Mesenchymal stem cell (in vitro differentiated cells and primary cell): ENCODE results near the gene ITGA11.

ENCODE experiments used
- DNase-seq: peaks from one replicate; pipeline ENCODE4 v3.0.0-alpha.2; 2013
- H2AFZ ChIP-seq: one replicate; pipeline ENCODE4 v1.6.1; 2013; ENCODE audit warnings: low read depth, mild to moderate bottlenecking, control low read depth, inconsistent platforms, low read length, moderate library complexity
- H2AK5ac ChIP-seq: 2 replicates; pipeline ENCODE4 v1.6.1; 2013; ENCODE audit warnings: low read length, moderate library complexity, mild to moderate bottlenecking, inconsistent platforms; ENCODE audit not compliant: severe bottlenecking
- H2BK120ac ChIP-seq: one replicate; pipeline ENCODE4 v1.6.1; 2013; ENCODE audit warnings: low read depth, mild to moderate bottlenecking, inconsistent platforms, low read length, moderate library complexity
- H2BK12ac ChIP-seq, 2 experiments: one replicate each; pipeline ENCODE4 v1.6.1; 2013; ENCODE audit warnings: inconsistent platforms in 2 of 2, low read length in 2 of 2, mild to moderate bottlenecking in 2 of 2, moderate library complexity in 2 of 2, control low read depth in 1 of 2
- H2BK15ac ChIP-seq: one replicate; pipeline ENCODE4 v1.6.1; 2013; ENCODE audit warnings: mild to moderate bottlenecking, low read depth, inconsistent platforms; ENCODE audit not compliant: poor library complexity, severe bottlenecking
- H2BK5ac ChIP-seq: 2 replicates; pipeline ENCODE4 v1.6.1; 2013; ENCODE audit warnings: low read depth, mild to moderate bottlenecking, low read length, control low read depth, inconsistent platforms; ENCODE audit not compliant: poor library complexity, severe bottlenecking
- H3K14ac ChIP-seq, 2 experiments: one replicate each; pipeline ENCODE4 v1.6.1; 2013; ENCODE audit warnings: inconsistent platforms in 2 of 2, low read length in 2 of 2, control low read depth in 1 of 2, mild to moderate bottlenecking in 1 of 2, moderate library complexity in 1 of 2
- H3K18ac ChIP-seq, 2 experiments: one replicate each; pipeline ENCODE4 v1.6.1; 2013; ENCODE audit warnings: inconsistent platforms in 2 of 2, low read length in 2 of 2, control low read depth in 1 of 2, low read depth in 1 of 2, mild to moderate bottlenecking in 1 of 2
- H3K23ac ChIP-seq, 2 experiments: one replicate each; pipeline ENCODE4 v1.6.1; 2013; ENCODE audit warnings: inconsistent platforms in 2 of 2, low read length in 2 of 2, mild to moderate bottlenecking in 2 of 2, moderate library complexity in 2 of 2, control low read depth in 1 of 2
- H3K27ac ChIP-seq: 2 replicates; pipeline ENCODE4 v1.5.1; 2013; ENCODE audit warnings: mild to moderate bottlenecking, moderate library complexity, low read length, control low read depth, inconsistent platforms; ENCODE audit not compliant: poor library complexity, severe bottlenecking
- H3K27me3 ChIP-seq, 2 experiments: 2 replicates each; pipeline versions ENCODE4 v1.6.1 to v1.7.0; 2013; ENCODE audit warnings: low read length in 2 of 2, mild to moderate bottlenecking in 2 of 2, moderate library complexity in 2 of 2, control low read depth in 1 of 2, inconsistent platforms in 1 of 2; ENCODE audit not compliant: control insufficient read depth in 1 of 2, insufficient read depth in 1 of 2
- H3K36me3 ChIP-seq, 2 experiments: 2 replicates each; pipeline versions ENCODE4 v1.6.1 to v1.7.0; 2013; ENCODE audit warnings: low read length in 2 of 2, control low read depth in 1 of 2, inconsistent platforms in 1 of 2, low read depth in 1 of 2, mild to moderate bottlenecking in 1 of 2; ENCODE audit not compliant: insufficient read depth in 2 of 2, control insufficient read depth in 1 of 2
- H3K4ac ChIP-seq, 2 experiments: one replicate each; pipeline ENCODE4 v1.6.1; 2013; ENCODE audit warnings: inconsistent platforms in 2 of 2, low read length in 2 of 2, mild to moderate bottlenecking in 2 of 2, moderate library complexity in 2 of 2, control low read depth in 1 of 2, low read depth in 1 of 2
- H3K4me1 ChIP-seq: 2 replicates; pipeline ENCODE4 v1.6.1; 2013; ENCODE audit warnings: low read depth, low read length, control low read depth; ENCODE audit not compliant: control insufficient read depth, insufficient read depth
- H3K4me2 ChIP-seq: 2 replicates; pipeline ENCODE4 v1.6.1; 2013; ENCODE audit warnings: low read length, mild to moderate bottlenecking, inconsistent platforms; ENCODE audit not compliant: poor library complexity, severe bottlenecking
- H3K4me3 ChIP-seq, 2 experiments: 2 replicates each; pipeline versions ENCODE4 v1.5.1 to v1.7.0; 2013; ENCODE audit warnings: low read length in 2 of 2, mild to moderate bottlenecking in 2 of 2, control low read depth in 1 of 2, low read depth in 1 of 2; ENCODE audit not compliant: insufficient read depth in 1 of 2
- H3K79me1 ChIP-seq: replicated peaks from 2 replicates; pipeline ENCODE4 v1.6.1; 2013; ENCODE audit warnings: mild to moderate bottlenecking, control low read depth, low read length, inconsistent platforms; ENCODE audit not compliant: poor library complexity, severe bottlenecking
- H3K9ac ChIP-seq: 2 replicates; pipeline ENCODE4 v1.7.0; 2013; ENCODE audit warnings: mild to moderate bottlenecking, low read length, moderate library complexity
- H3K9me3 ChIP-seq: 2 replicates; pipeline ENCODE4 v1.7.0; 2013; ENCODE audit warnings: mild to moderate bottlenecking, low read length; ENCODE audit not compliant: control insufficient read depth
- H4K8ac ChIP-seq: one replicate; pipeline ENCODE4 v1.6.1; 2013; ENCODE audit warnings: inconsistent platforms, mild to moderate bottlenecking, low read length, moderate library complexity
- H4K91ac ChIP-seq: one replicate; pipeline ENCODE4 v1.6.1; 2013; ENCODE audit warnings: mild to moderate bottlenecking, low read length, inconsistent platforms
- WGBS: methylation state at CpG from one replicate; pipeline ENCODE4 v1.1.7; 2013; ENCODE audit warnings: mixed read lengths; 5-methylcytosine and 5-hydroxymethylcytosine counted together

Gene ITGA11

DNA sequence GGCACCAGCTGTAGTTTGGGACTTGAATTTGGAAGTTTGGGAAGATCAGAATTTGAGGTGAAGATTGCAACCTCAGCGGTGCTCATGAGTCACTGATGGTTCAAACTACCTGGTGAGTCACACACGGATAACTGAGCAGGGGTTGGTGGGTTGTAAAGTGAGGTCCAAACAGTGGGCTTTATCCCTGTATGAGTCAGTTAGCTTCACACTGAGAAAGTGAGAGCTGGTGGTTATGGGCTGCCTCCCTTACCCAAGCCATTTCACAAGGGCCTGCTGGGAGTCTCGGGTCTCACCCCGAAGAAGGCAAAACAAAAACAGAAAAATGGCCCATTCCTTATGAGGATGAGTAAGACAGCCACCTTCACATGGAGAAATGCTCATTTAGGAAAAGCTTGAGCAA lies 77.0 kb downstream of the ITGA11 start:
- H4K91ac ChIP-seq, result no peak overlapping the region
- no peak overlapping the region for H2BK120ac ChIP-seq
- peak overlapping the region; percentile 95 for H3K27ac ChIP-seq
- 1% methylated on average over 3 of the region's 4 CpGs for WGBS
- peaks cover 22% of the 10 kb centered on the region for H3K4me1 ChIP-seq
- H3K4me2 ChIP-seq, result no peak overlapping the region
- peak overlapping the region; percentile 34 to 51 for H2BK12ac ChIP-seq
- H3K27me3 ChIP-seq, result no peaks in the 10 kb centered on the region
- H2AK5ac ChIP-seq, result no peak overlapping the region
- no peak overlapping the region for H3K4me3 ChIP-seq
- no peak overlapping the region for H2BK15ac ChIP-seq
- H3K18ac ChIP-seq, result peak overlapping the region in 1 of 2 experiments; percentile 84
- peaks cover 21% of the 10 kb centered on the region for H3K9me3 ChIP-seq
- no peak overlapping the region for H4K8ac ChIP-seq
- no peak overlapping the region for H2BK5ac ChIP-seq
- no peak overlapping the region for H3K14ac ChIP-seq
- H3K79me1 ChIP-seq, result peaks cover 13% of the 10 kb centered on the region
- H3K23ac ChIP-seq, result no peak overlapping the region
- peaks cover 0 to 48% of the 10 kb centered on the region in 2 experiments for H3K36me3 ChIP-seq
- peak; percentile 97 for DNase-seq
- H3K4ac ChIP-seq, result peak overlapping the region in 1 of 2 experiments; percentile 71
- peak overlapping the region; percentile 1 for H3K9ac ChIP-seq
- H2AFZ ChIP-seq, result no peak overlapping the region

DNA sequence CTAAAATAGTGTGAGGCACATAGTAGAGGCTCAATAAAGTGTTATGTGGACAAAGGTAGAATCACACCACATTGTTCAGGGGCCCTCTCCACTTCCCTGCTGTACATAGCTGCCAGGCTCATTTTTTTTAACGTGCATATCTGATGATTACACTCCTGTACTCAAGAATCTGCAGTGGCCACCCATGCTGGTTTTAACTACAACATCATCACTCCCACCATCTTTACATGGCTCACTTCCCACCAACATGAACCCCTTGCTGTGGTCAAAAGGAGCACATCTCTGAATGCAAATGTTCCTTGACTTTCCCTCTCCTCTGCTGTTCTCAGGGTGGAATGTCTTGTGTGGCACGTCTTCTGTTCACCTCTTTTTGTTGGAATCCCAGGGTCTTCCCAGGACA lies 77.7 kb downstream of the ITGA11 start:
- Histone ChIP-seq H2BK120ac (peak overlapping the region; percentile 69), H3K4ac (peak overlapping the region; percentile 71 to 75), H3K4me2 (no peak overlapping the region), H4K8ac (peak overlapping the region; percentile 35), H2AK5ac (peak overlapping the region; percentile 89), H3K79me1 (peaks cover 11% of the 10 kb centered on the region), H2BK5ac (peak overlapping the region; percentile 74), H2BK15ac (no peak overlapping the region), H3K14ac (peak overlapping the region in 1 of 2 experiments; percentile 72), H3K23ac (no peak overlapping the region), H2AFZ (no peak overlapping the region), H3K4me3 (no peak overlapping the region), H3K9me3 (peaks cover 21% of the 10 kb centered on the region), H3K4me1 (peaks cover 21% of the 10 kb centered on the region), H3K9ac (no peak overlapping the region), H2BK12ac (peak overlapping the region; percentile 51 to 95), H4K91ac (peak overlapping the region; percentile 54), H3K18ac (peak overlapping the region; percentile 10 to 84), H3K27me3 (no peaks in the 10 kb centered on the region), H3K27ac (peak overlapping the region; percentile 95), H3K36me3 (peaks cover under 1 to 48% of the 10 kb centered on the region in 2 experiments)
- 91% methylated on average over 2 of the region's 2 CpGs for WGBS
- no peak for DNase-seq

DNA sequence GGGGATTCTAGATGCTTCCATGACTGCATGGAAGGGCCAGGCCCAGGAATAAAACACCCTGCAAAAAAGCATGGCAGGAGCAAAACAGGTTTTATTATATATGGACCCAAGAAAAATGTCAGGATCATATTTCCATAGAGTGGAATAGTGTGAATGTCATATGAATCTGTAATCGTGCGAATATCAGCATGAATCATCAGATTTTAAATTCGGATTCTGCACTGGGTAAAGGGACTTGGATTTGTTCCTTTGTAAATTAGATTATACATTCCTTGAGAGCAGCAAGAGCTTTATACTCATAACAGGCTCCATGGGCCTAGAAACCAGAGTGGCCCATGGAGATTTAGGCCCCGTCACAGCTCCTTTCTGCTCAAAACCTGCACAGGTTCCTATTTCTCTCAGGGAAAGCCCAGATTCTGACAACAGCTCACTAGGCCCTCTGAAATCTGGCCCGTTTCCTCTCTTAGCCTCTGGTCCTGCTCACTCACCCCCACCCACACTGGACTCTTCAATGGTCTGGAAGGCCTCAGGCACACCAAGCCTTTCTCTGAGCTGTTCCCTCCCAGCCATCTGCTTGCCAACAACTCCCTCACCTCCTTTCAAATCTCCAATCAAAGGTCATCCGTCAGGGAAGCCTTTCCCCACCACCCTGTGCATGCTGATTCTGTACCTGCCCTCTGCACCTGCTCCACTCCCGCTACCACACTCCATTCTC lies 78.4 kb downstream of the ITGA11 start:
- Histone ChIP-seq H3K18ac (peak overlapping the region; percentile 61 to 99), H2BK15ac (peak overlapping the region; percentile 86), H3K23ac (no peak overlapping the region), H2AFZ (no peak overlapping the region), H2AK5ac (peak overlapping the region; percentile 99), H2BK5ac (peak overlapping the region; percentile 1), H3K4me2 (no peak overlapping the region), H3K27ac (peak overlapping the region; percentile 95), H3K79me1 (peaks cover 11% of the 10 kb centered on the region), H3K4me1 (peaks cover 25% of the 10 kb centered on the region), H2BK12ac (peak overlapping the region; percentile 69 to 93), H3K9me3 (peaks cover 21% of the 10 kb centered on the region), H4K91ac (peak overlapping the region; percentile 19), H3K36me3 (peaks cover 4 to 50% of the 10 kb centered on the region in 2 experiments), H2BK120ac (no peak overlapping the region), H3K9ac (peak overlapping the region; percentile 83), H3K14ac (no peak overlapping the region), H3K27me3 (no peaks in the 10 kb centered on the region), H3K4me3 (no peak overlapping the region), H3K4ac (peak overlapping the region; percentile 3 to 94), H4K8ac (peak overlapping the region; percentile 46)
- WGBS, result 96% methylated on average over 7 of the region's 7 CpGs
- no peak for DNase-seq

DNA sequence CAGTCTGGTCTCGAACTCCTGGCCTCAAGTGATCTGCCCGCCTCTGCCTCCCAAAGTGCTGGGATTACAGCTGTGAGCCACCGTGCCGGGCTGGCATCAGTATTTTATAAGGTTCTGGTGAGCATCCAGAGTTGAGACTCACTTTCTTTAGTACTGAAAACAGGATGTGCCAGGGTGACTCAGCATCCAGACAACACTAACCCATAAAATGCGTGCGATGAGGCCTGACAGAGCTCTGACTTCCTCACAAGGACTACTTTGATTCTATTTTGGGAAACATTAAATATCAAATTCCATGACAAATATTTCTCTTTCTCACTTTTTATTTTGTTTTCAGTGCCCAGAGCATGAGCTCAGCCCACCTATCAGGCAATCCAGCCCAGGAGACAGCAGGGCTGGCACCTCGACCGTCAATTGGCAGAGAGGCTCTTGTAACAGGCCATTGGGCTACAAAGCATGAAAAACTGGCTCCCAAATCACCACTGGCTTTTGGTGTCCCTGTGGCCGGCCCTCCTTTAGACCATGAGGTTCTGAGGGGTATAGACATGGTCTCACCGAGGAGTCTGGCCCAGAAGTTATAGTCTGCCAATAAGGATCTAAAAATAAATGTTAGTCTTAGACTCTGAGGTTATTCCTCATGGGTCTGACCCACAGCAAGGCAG lies 79.4 kb downstream of the ITGA11 start:
- no peak overlapping the region for H3K23ac ChIP-seq
- H2AK5ac ChIP-seq, result peak overlapping the region; percentile 99
- H3K79me1 ChIP-seq, result peaks cover 10% of the 10 kb centered on the region
- H2BK12ac ChIP-seq, result peak overlapping the region; percentile 92 to 94
- peak overlapping the region; percentile 73 for H2BK5ac ChIP-seq
- 17% methylated on average over 10 of the region's 10 CpGs for WGBS
- H3K9me3 ChIP-seq, result peaks cover 14% of the 10 kb centered on the region
- H2BK15ac ChIP-seq, result peak overlapping the region; percentile 87
- peak overlapping the region; percentile 91 to 94 for H3K4ac ChIP-seq
- H4K91ac ChIP-seq, result peak overlapping the region; percentile 96
- H3K18ac ChIP-seq, result peak overlapping the region; percentile 97 to 99
- no peaks in the 10 kb centered on the region for H3K27me3 ChIP-seq
- peaks cover 4 to 51% of the 10 kb centered on the region in 2 experiments for H3K36me3 ChIP-seq
- peaks cover 33% of the 10 kb centered on the region for H3K4me1 ChIP-seq
- peak overlapping the region; percentile 83 for H3K9ac ChIP-seq
- no peak overlapping the region for H3K4me2 ChIP-seq
- H2BK120ac ChIP-seq, result peak overlapping the region; percentile 89
- H3K14ac ChIP-seq, result no peak overlapping the region
- no peak overlapping the region for H2AFZ ChIP-seq
- H4K8ac ChIP-seq, result peak overlapping the region; percentile 84
- DNase-seq, result peak; percentile 98
- no peak overlapping the region for H3K4me3 ChIP-seq
- peak overlapping the region; percentile 95 for H3K27ac ChIP-seq
